HG02763 (cell line): ENCODE results near the gene ZNFX1.
"Not testable (repeated sequence)": the region's sequence is repeated elsewhere in the genome, so short reads cannot be mapped to it uniquely, and the experiment has no call there.

ENCODE experiments used
- ATAC-seq: cut with Tn5 transposase; IDR thresholded peaks from one replicate; pipeline ENCODE4 v1.9.1; 2021; ENCODE audit warnings: mild to moderate bottlenecking, moderate library complexity; ENCODE audit not compliant: unreplicated experiment

ZNFX1 gene

GRCh38 chr20:49216991-49217578, 60.8 kb downstream of the ZNFX1 start:
- no peak for ATAC-seq

GRCh38 chr20:49215232-49215631, 62.6 kb downstream of the ZNFX1 start:
- no peak for ATAC-seq

- no peak for ATAC-seq
Observed at GRCh38 chr20:49214571-49214970, 63.3 kb downstream of the ZNFX1 start.

- ATAC-seq, result no peak
Observed at GRCh38 chr20:49210757-49211110, 67.1 kb downstream of the ZNFX1 start.

- ATAC-seq, result no peak
Observed at GRCh38 chr20:49210101-49210756, 67.6 kb downstream of the ZNFX1 start.

GRCh38 chr20:49207076-49207475, 70.8 kb downstream of the ZNFX1 start:
- no peak for ATAC-seq

GRCh38 chr20:49203746-49204145, 74.1 kb downstream of the ZNFX1 start:
- ATAC-seq, result no peak

GRCh38 chr20:49203011-49203410, 74.8 kb downstream of the ZNFX1 start:
- no peak for ATAC-seq

- no peak for ATAC-seq
Observed at GRCh38 chr20:49199729-49200293, 78.0 kb downstream of the ZNFX1 start.

GRCh38 chr20:49192944-49193518, 84.8 kb downstream of the ZNFX1 start:
- ATAC-seq, result not testable (repeated sequence)
